DOHH2 (cell line): Measurements from ENCODE around the gene UBA7.
"Not testable (repeated sequence)": the region's sequence is repeated elsewhere in the genome, so short reads cannot be mapped to it uniquely, and the experiment has no call there.

Experiments
- H3F3A ChIP-seq: fragments of 200-600 bp; sonication (generic), shearing (Covaris generic); 2 replicates; pipeline ENCODE4 v1.6.0; 2016; ENCODE audit warnings: antibody characterized with exemption, mild to moderate bottlenecking; ENCODE audit not compliant: control insufficient read depth, insufficient read depth
- H3K27ac ChIP-seq: fragments of 200-600 bp; sonication (generic); 2 replicates; pipeline ENCODE4 v1.5.1; 2014; ENCODE audit warnings: low read depth, mild to moderate bottlenecking, low read length, moderate library complexity
- H3K27me3 ChIP-seq: fragments of 200-600 bp; sonication (generic); 2 replicates; pipeline ENCODE4 v1.6.1; 2014; ENCODE audit warnings: mild to moderate bottlenecking, low read length, mixed read lengths; ENCODE audit not compliant: control insufficient read depth
- H3K36me3 ChIP-seq: fragments of 200-600 bp; sonication (generic); 2 replicates; pipeline ENCODE4 v1.6.1; 2014; ENCODE audit warnings: mild to moderate bottlenecking, low read length, moderate library complexity, mixed read lengths; ENCODE audit not compliant: control insufficient read depth
- H3K4me1 ChIP-seq: fragments of 200-600 bp; sonication (generic); 2 replicates; pipeline ENCODE4 v1.6.1; 2014; ENCODE audit warnings: mild to moderate bottlenecking, low read length, mixed read lengths; ENCODE audit not compliant: control insufficient read depth
- H3K4me2 ChIP-seq: fragments of 200-600 bp; sonication (generic); 2 replicates; pipeline ENCODE4 v1.6.0; 2014; ENCODE audit warnings: mild to moderate bottlenecking, low read length, moderate library complexity
- H3K4me3 ChIP-seq: fragments of 200-600 bp; sonication (generic); 2 replicates; pipeline ENCODE4 v1.5.1; 2014; ENCODE audit warnings: mild to moderate bottlenecking, low read length, mixed read lengths
- H3K79me2 ChIP-seq: fragments of 200-600 bp; sonication (generic); 2 replicates; pipeline ENCODE4 v1.6.1; 2014; ENCODE audit warnings: mild to moderate bottlenecking, low read length, mixed read lengths; ENCODE audit not compliant: control insufficient read depth
- H3K9me2 ChIP-seq: fragments of 200-600 bp; sonication (generic); replicated peaks from 2 replicates; pipeline ENCODE4 v1.6.1; 2014; ENCODE audit warnings: mild to moderate bottlenecking, low read length, mixed read lengths; ENCODE audit not compliant: control insufficient read depth
- H3K9me3 ChIP-seq: fragments of 200-600 bp; sonication (generic); 2 replicates; pipeline ENCODE4 v1.6.1; 2014; ENCODE audit warnings: antibody characterized with exemption, low read length, mixed read lengths; ENCODE audit not compliant: control insufficient read depth, insufficient read depth
- H4K20me1 ChIP-seq: fragments of 200-600 bp; sonication (generic); 2 replicates; pipeline ENCODE4 v1.6.0; 2014; ENCODE audit warnings: low read depth, mild to moderate bottlenecking, antibody characterized with exemption, low read length, moderate library complexity; ENCODE audit not compliant: control insufficient read depth, insufficient read depth
- CTCF ChIP-seq: fragments of 200-600 bp; sonication (generic); IDR thresholded peaks from one replicate; pipeline ENCODE4 v1.5.1; 2014; ENCODE audit warnings: antibody characterized with exemption, mild to moderate bottlenecking, low read depth, low read length; ENCODE audit not compliant: poor library complexity, severe bottlenecking
- EZH2phosphoT487 ChIP-seq: fragments of 200-600 bp; sonication (generic); IDR thresholded peaks from 2 replicates; pipeline ENCODE4 v1.6.1; 2017; ENCODE audit warnings: borderline replicate concordance, mild to moderate bottlenecking, antibody characterized with exemption, low read length, moderate library complexity, mixed read lengths

UBA7 gene

GRCh38 chr3:49779358-49780079, 34.2 kb downstream of the UBA7 start:
- no peaks in the 10 kb centered on the region for H3F3A ChIP-seq
- no peaks in the 10 kb centered on the region for H3K9me2 ChIP-seq
- peaks cover 91% of the 10 kb centered on the region for H3K79me2 ChIP-seq
- H4K20me1 ChIP-seq, result peaks cover 5% of the 10 kb centered on the region; the same call in 1 of the 2 replicates
- no peaks in the 10 kb centered on the region for H3K27me3 ChIP-seq
- peaks cover 47% of the 10 kb centered on the region for H3K36me3 ChIP-seq
- no peak overlapping the region for H3K4me3 ChIP-seq
- no peaks in the 10 kb centered on the region for H3K4me1 ChIP-seq
- H3K9me3 ChIP-seq, result no peaks in the 10 kb centered on the region
- H3K27ac ChIP-seq, result no peak overlapping the region
- H3K4me2 ChIP-seq, result no peak overlapping the region
- TF ChIP-seq EZH2phosphoT487 (no peak), CTCF (no peak)

- not testable (repeated sequence) for H4K20me1 ChIP-seq
- H3K79me2 ChIP-seq, result peaks cover 88% of the 10 kb centered on the region
These were observed 37.7 kb downstream of the UBA7 start for GRCh38 chr3:49776101-49776500.

GRCh38 chr3:49775538-49775937, 38.2 kb downstream of the UBA7 start:
- Histone ChIP-seq H3K27me3 (no peaks in the 10 kb centered on the region), H3K4me1 (peaks cover 6% of the 10 kb centered on the region), H3K4me2 (no peak overlapping the region), H3K4me3 (no peak overlapping the region), H3F3A (no peaks in the 10 kb centered on the region), H3K9me2 (no peaks in the 10 kb centered on the region), H3K9me3 (no peaks in the 10 kb centered on the region), H3K27ac (no peak overlapping the region), H3K79me2 (peaks cover 88% of the 10 kb centered on the region), H4K20me1 (peaks cover 6% of the 10 kb centered on the region; the same call in 1 of the 2 replicates), H3K36me3 (peaks cover 33% of the 10 kb centered on the region)
- TF ChIP-seq EZH2phosphoT487 (no peak), CTCF (no peak)

More at GRCh38 chr3:49776101-49776500, 37.7 kb downstream of the UBA7 start:
- H3K9me3 ChIP-seq, H3K4me3 ChIP-seq, H3K27me3 ChIP-seq, H3K27ac ChIP-seq, H3K4me2 ChIP-seq, H3F3A ChIP-seq, H3K4me1 ChIP-seq, H3K9me2 ChIP-seq: not testable (repeated sequence)
- peaks cover 34% of the 10 kb centered on the region for H3K36me3 ChIP-seq

GRCh38 chr3:49772703-49773102, 41.0 kb downstream of the UBA7 start:
- Histone ChIP-seq H3F3A (no peaks in the 10 kb centered on the region), H3K4me1 (peaks cover 9% of the 10 kb centered on the region), H3K36me3 (peaks cover 33% of the 10 kb centered on the region), H3K79me2 (peaks cover 90% of the 10 kb centered on the region), H3K4me2 (no peak overlapping the region), H3K9me2 (no peaks in the 10 kb centered on the region), H3K27me3 (no peaks in the 10 kb centered on the region), H3K9me3 (no peaks in the 10 kb centered on the region), H4K20me1 (peaks cover 6% of the 10 kb centered on the region; the same call in 1 of the 2 replicates), H3K4me3 (no peak overlapping the region), H3K27ac (no peak overlapping the region)
- no peak for TF ChIP-seq EZH2phosphoT487
- TF ChIP-seq CTCF, result no peak
